IPS-15b (cell line): ENCODE measurements around the gene CEP350.

ENCODE experiments used
- H3K27me3 ChIP-seq: one replicate; pipeline ENCODE4 v1.6.1; 2013; ENCODE audit warnings: low read length; ENCODE audit not compliant: control insufficient read depth, insufficient read depth
- H3K36me3 ChIP-seq: one replicate; pipeline ENCODE4 v1.6.1; 2013; ENCODE audit warnings: low read length; ENCODE audit not compliant: control insufficient read depth, insufficient read depth
- H3K4me1 ChIP-seq: one replicate; pipeline ENCODE4 v1.6.1; 2013; ENCODE audit warnings: mild to moderate bottlenecking, low read length; ENCODE audit not compliant: control insufficient read depth, insufficient read depth
- H3K4me3 ChIP-seq: one replicate; pipeline ENCODE4 v1.5.1; 2013; ENCODE audit warnings: low read depth, low read length
- H3K9ac ChIP-seq: one replicate; pipeline ENCODE4 v1.6.1; 2013; ENCODE audit warnings: low read depth, mild to moderate bottlenecking, low read length
- H3K9me3 ChIP-seq: one replicate; pipeline ENCODE4 v1.6.1; 2013; ENCODE audit warnings: mild to moderate bottlenecking, low read length; ENCODE audit not compliant: control insufficient read depth, insufficient read depth

Gene CEP350

DNA sequence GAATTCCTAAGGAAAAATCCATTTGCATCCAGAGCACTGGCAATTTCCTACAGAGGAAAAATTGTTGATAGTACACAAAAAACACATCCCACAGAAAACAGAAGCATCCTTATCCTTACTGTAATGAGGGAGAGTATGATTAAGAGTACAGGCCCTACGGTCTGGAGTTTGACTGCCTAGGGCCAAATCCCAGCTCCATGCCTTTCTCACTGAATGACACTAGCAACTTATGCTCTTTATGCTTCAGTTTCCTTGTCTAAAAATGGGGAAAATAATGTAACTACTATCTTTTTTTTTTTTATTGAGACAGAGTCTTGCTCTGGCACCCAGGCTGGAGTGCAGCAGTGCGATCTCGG lies 27.8 kb upstream of the CEP350 start:
- peaks cover 9% of the 10 kb centered on the region for H3K4me1 ChIP-seq
- no peaks in the 10 kb centered on the region for H3K27me3 ChIP-seq
- H3K36me3 ChIP-seq, result no peaks in the 10 kb centered on the region
- no peaks in the 10 kb centered on the region for H3K9me3 ChIP-seq
- H3K9ac ChIP-seq, result no peak overlapping the region
- H3K4me3 ChIP-seq, result no peak overlapping the region

DNA sequence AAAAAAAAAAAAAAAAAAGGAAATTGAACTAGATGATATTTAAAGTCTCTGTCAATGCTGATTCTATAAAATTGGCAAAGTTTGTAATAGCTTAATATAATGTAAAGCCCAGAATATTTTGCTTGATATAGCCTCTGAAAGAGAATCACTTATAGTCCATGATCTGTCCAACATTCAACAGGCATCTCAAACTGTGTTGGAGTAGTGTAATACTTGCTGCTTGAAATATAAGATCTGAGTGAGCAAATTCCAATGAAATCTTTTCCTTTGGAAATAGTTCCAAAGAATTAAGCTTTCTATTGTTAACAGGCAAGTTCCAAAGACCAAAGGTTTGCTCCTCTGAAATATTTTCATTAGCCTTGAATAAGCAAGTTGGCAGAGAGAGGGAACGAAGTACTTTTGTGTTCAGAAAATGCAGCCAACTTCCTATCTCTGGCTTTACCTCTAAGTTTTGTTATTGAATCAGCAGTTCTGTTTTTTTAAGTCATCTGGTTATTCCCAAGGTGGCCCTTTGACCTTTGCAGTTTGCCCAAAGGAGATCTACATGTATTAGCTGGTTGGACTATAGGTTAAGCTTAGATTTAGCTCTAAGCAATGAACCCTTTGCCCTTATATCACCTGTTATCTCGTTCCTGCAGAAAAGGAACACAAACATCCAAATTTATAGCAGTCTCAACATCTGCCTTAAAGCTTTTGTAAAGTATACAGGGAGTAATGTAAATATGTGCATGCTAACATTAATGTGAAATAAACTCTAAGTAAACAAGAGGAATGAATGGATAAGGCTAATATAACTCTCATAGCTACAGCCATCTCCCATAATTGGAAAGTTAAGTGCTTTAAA lies 24.4 kb upstream of the CEP350 start:
- H3K36me3 ChIP-seq, result no peaks in the 10 kb centered on the region
- no peaks in the 10 kb centered on the region for H3K4me1 ChIP-seq
- no peaks in the 10 kb centered on the region for H3K9me3 ChIP-seq
- H3K9ac ChIP-seq, result no peak overlapping the region
- no peaks in the 10 kb centered on the region for H3K27me3 ChIP-seq
- H3K4me3 ChIP-seq, result no peak overlapping the region

DNA sequence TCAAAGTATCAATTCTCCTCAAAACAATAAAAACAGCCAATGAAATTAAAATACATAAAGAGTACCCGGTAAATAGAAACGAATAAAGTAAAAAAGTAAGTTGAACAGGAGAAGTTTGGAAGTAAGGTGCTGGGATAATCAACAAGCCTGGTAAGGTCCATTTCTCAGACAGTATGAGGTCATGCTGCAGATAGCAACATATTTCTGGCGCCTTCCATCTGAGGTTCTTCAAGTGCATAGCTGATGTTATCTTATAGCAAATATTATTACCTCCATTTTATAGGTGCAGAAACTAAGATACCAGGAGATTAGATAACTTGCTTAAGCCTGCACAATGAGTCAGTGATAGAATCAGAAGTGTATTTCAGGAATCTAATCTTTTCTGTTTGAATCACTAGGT lies 23.7 kb upstream of the CEP350 start:
- Histone ChIP-seq H3K4me3 (no peak overlapping the region), H3K4me1 (no peaks in the 10 kb centered on the region), H3K9me3 (no peaks in the 10 kb centered on the region), H3K9ac (no peak overlapping the region), H3K27me3 (no peaks in the 10 kb centered on the region), H3K36me3 (no peaks in the 10 kb centered on the region)

DNA sequence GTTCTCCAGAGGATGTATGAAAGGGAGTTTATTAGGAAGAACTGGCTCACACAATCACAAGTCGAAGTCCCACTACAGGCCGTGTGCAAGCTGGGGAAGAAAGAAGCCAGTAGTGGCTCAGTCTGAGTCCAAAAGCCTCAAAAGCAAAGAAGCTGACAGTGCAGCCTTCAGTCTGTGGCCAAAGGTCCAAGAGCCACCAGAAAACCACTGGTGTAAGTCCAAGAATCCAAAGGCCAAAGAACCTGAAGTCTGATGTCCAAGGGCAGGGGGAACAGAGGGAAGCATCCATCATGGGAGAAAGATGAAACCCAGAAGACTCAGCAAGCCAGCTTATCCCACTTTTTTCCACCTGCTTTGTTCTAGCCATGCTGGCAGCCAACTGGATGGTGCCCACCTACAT lies 21.4 kb upstream of the CEP350 start:
- H3K4me1 ChIP-seq, result no peaks in the 10 kb centered on the region
- no peaks in the 10 kb centered on the region for H3K36me3 ChIP-seq
- no peaks in the 10 kb centered on the region for H3K27me3 ChIP-seq
- H3K9me3 ChIP-seq, result no peaks in the 10 kb centered on the region
- no peak overlapping the region for H3K9ac ChIP-seq
- no peak overlapping the region for H3K4me3 ChIP-seq

DNA sequence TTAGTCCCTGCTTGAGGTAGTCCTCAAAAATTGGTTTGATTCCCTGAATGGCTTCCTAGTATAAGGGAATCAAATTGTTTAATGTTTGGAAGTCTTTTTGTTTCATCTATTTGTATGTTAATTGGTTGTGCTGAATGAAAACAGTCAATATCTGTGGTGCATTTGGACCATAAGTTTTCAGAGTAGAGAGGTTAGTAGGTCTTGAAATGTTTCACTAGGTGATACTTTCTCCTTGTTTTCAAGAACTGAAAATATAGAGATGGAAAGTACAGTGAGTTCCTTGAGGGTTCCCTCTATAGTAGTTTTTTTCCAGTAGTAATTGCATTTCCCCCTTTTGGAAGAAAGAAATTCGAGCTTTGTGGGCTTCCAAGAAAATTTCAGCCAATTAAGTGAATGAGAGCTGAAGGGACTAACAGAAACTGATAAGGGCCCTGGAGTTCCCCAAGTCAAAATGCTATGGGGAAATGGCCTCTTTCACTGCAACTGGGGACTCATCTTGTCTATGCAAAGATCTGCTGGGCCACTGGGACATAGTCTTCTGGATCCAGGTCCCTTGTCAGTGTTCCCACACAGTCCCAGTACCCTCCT lies 18.6 kb upstream of the CEP350 start:
- Histone ChIP-seq H3K4me3 (no peak overlapping the region), H3K27me3 (no peaks in the 10 kb centered on the region), H3K4me1 (no peaks in the 10 kb centered on the region), H3K36me3 (no peaks in the 10 kb centered on the region), H3K9ac (no peak overlapping the region), H3K9me3 (no peaks in the 10 kb centered on the region)

DNA sequence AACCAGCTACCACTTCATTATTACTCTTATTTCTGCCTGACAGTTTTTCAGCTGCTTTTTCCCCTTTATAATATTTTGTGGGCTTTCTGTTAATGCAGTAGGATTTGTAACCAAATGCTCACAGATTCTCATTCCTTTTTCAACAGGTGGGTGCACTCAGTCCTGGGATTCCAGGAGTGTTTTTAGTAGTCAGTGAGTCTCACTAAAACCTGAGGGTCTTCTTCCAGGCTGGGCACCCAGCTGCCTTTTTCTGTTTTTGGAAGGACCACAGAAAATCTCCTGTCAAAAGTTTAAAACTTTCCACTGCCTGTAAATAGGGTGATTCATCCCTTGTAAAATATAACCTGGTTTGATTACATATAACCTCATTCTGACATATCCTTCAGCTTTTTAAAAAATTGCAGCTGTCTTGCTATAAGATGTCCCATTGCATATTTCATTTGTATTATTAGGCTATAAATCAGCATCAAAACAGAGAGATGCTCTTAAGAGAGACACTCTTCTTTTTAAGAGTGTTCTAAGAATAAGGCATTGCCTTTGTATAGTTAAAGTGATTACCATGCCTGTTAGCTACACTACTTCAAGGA lies 16.8 kb upstream of the CEP350 start:
- no peaks in the 10 kb centered on the region for H3K27me3 ChIP-seq

DNA sequence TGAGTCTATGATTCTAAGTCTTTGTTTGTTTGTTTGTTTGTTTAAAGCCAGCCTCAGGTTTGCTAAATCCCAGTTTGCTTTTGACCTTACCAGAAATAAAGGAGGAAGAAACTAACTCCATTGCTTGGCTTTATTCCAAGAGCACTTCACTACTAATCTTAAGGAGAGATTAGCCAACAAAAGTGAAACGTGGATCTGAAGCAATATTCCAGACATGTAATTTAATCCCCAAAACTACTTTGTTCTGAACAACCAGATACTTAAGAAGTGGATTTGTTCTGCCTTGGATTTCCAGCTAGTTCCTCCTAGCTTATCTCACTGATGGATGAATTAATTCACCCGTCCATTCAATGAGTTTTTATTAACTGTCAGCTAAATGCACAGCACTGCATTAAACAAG lies 15.9 kb upstream of the CEP350 start:
- no peak overlapping the region for H3K9ac ChIP-seq
- H3K27me3 ChIP-seq, result no peaks in the 10 kb centered on the region

More for the DNA sequence above, 16.8 kb upstream of the CEP350 start:
- no peaks in the 10 kb centered on the region for H3K9me3 ChIP-seq
- no peak overlapping the region for H3K9ac ChIP-seq
- no peaks in the 10 kb centered on the region for H3K36me3 ChIP-seq
- no peak overlapping the region for H3K4me3 ChIP-seq
- H3K4me1 ChIP-seq, result no peaks in the 10 kb centered on the region

DNA sequence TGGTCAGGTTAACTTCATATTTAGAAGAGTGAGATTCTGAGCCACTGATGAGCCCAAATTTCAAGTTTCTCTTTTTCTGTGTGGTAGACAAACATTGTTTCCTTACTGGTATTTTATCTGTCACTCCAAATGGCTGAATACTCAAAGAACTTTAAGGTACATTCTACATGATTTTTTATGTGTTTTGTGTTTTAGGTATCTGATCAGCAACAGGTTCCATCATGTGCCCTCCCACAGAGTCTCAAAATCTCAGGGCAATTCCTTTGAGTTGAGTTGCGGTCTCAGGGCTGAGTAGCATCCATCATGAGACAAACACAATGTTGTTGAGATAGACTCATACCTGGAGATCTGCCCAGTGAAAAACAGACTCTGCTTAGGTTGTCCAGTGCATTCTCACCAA lies 14.7 kb upstream of the CEP350 start:
- Histone ChIP-seq H3K36me3 (no peaks in the 10 kb centered on the region), H3K27me3 (no peaks in the 10 kb centered on the region), H3K4me3 (no peak overlapping the region), H3K9me3 (no peaks in the 10 kb centered on the region), H3K4me1 (no peaks in the 10 kb centered on the region), H3K9ac (no peak overlapping the region)

More for the DNA sequence above, 15.9 kb upstream of the CEP350 start:
- no peaks in the 10 kb centered on the region for H3K36me3 ChIP-seq
- no peaks in the 10 kb centered on the region for H3K4me1 ChIP-seq
- no peak overlapping the region for H3K4me3 ChIP-seq
- H3K9me3 ChIP-seq, result no peaks in the 10 kb centered on the region

DNA sequence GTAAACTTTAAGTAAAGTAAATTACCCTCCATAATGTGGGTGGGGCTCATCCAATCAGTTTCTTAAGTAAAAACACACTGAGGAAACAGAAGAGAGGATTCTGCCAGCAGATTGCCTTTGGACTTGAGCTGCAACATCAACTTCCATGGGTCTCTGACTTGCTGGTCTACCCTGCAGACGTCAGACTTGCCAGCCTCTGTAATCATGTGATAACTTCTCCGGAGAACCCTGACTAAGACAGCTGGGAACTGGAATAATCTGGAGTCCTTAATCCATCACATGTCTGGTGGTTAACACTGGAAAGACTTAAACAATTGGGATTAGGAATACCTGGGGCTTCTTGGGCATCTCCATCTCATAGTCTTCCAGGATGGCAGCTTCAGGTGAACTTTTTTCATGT lies 13.2 kb upstream of the CEP350 start:
- Histone ChIP-seq H3K27me3 (no peaks in the 10 kb centered on the region), H3K4me3 (no peak overlapping the region), H3K36me3 (no peaks in the 10 kb centered on the region), H3K4me1 (no peaks in the 10 kb centered on the region), H3K9ac (no peak overlapping the region), H3K9me3 (no peaks in the 10 kb centered on the region)

DNA sequence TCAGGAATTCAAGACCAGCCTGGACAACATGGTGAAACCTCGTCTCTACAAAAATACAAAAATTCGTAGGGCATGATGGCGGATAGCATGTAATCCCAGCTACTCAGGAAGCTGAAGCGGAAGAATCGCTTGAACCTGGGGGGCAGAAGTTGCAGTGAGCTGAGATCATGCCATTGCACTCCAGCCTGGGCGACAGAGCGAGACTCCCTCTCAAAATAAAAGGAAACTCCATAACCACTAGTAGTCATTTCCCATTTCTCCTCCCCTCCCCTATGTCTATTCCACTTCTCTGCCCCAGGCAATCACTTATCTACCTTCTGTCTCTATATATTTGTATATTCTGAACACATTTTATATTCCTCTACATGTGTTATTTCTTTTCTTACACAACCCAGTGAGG lies 4.0 kb upstream of the CEP350 start:
- Histone ChIP-seq H3K27me3 (no peaks in the 10 kb centered on the region), H3K4me3 (no peak overlapping the region), H3K36me3 (no peaks in the 10 kb centered on the region), H3K4me1 (no peaks in the 10 kb centered on the region), H3K9ac (no peak overlapping the region), H3K9me3 (no peaks in the 10 kb centered on the region)

DNA sequence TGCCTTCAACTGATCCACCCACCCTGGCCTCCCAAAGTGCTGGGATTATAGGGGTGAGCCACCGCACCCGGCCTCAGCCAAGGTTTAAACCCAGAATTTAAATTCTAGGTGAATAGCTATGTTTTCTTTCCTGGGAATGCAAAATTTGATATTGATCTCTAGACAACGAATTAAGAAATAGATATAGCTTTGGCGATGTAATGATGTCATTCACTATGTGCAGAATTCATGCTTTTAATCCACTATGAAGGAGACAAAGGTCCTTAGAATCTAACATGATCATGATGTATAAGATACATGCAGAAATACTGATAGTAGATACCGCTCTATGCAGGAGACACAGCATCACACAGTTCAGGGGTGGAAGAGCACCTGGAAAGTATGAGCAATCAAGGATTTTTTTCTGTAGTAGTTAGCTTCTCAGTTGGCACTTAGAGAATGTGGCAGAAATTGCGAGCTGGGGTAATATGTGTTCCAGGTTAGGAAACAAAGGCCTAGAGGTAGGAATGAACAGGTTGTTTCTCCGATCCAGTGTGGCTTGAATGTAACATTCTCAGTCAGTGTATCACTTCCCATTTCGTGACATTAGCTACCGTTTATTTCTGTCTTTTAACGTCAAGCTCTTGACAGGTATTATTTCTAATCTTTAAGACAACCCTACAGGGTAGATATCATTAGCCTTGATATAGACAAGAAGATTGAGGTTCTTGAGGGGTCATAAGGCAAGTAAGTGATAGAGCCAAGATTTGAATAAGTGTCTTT lies 3.0 kb upstream of the CEP350 start:
- Histone ChIP-seq H3K36me3 (no peaks in the 10 kb centered on the region), H3K9me3 (no peaks in the 10 kb centered on the region), H3K27me3 (no peaks in the 10 kb centered on the region), H3K4me1 (no peaks in the 10 kb centered on the region), H3K9ac (no peak overlapping the region), H3K4me3 (no peak overlapping the region)
